A172 (cell line): ENCODE measurements around the gene DENND4B. TPM values are rescaled to one million over a fixed set of nuclear protein-coding genes. Genes with fewer than 3 reads are reported as not detected.
"Not testable (repeated sequence)": the region's sequence is repeated elsewhere in the genome, so short reads cannot be mapped to it uniquely, and the experiment has no call there.

ENCODE experiments used
- DNase-seq: peaks from one replicate; pipeline ENCODE4 v3.0.0-alpha.2; 2015; ENCODE audit warnings: low spot score
- total RNA-seq: library from RNA; depleted of rRNA; stranded (reverse); fragments of >200 nt; shearing (Covaris generic); gene quantifications from 2 replicates; pipeline ENCODE4 v1.2.3, GENCODE V29; 2014

DENND4B gene
- total RNA-seq, 1 experiment from 2014 or later = 11.2 TPM

DNA sequence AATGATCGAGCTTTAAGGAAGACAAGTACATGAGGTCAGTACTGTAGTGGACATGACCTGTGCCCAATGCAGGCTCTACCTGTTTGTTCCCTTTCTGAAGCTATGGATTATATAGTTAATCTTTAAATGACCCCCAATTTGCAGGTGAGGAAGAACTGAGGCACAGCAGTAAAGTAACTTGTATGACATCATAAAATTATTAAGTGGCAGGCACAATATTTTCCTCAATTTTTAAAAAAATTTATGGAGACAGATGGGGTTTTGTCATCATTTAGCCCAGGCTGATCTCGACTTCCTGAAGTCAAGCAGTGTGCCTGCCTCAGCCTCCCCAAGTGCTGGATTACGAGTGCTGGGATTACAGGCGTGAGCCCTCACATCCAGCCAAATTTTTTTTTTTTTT, 20.1 kb downstream of the DENND4B start:
- DNase-seq = no peak

DNA sequence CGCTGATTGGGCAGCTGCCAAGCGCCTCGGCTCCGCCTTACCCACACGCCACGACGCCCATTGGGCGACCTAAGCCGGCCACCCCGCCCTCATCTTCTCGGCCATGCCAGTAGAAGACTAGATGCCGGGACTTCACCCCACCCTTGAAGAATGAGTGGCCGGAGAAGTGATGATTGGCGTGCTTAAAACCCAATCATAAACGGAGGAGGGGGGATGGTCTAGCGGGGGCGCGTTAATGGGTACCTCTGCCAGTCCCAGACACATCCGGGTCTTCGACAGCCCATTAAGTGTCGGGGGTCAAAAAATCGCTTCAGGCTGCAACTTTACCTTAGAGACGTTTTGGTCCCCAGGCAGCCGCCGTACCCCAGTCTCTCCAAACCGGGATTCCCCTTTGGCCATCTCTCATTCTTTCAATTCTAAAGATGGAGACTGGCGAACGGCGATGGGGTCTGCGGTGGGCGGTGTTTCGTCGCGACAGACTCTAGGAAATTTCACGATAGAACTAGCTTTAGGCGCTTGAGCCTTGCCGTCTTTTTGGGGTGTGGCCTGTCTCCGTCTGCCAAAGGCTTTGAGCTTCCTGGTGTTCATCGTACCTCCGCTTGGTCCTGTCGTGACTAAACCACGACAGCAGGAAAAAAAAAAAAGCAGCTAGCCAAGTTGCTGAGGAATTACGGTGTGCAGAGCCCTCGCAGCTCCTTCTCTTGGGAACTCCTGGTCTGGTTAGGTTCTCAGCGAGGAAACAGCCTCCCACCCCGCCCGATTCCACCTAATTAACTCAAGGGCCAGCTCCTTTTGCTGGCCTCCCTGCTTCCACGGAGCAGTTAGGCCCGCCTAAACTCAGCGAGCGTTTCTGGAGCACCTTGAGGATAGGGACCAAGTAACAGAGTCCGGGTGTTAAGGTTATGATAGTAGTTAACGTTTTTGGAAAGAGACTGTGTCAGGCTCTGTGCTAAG, 23.3 kb downstream of the DENND4B start, which contains the start of gene GATAD2B:
Gene GATAD2B, minus strand, starts transcription at position 1 of the 954 bp plus-strand sequence. CDS start 94,625 bp downstream, outside the sequence.
- peak; percentile 100 for DNase-seq

DNA sequence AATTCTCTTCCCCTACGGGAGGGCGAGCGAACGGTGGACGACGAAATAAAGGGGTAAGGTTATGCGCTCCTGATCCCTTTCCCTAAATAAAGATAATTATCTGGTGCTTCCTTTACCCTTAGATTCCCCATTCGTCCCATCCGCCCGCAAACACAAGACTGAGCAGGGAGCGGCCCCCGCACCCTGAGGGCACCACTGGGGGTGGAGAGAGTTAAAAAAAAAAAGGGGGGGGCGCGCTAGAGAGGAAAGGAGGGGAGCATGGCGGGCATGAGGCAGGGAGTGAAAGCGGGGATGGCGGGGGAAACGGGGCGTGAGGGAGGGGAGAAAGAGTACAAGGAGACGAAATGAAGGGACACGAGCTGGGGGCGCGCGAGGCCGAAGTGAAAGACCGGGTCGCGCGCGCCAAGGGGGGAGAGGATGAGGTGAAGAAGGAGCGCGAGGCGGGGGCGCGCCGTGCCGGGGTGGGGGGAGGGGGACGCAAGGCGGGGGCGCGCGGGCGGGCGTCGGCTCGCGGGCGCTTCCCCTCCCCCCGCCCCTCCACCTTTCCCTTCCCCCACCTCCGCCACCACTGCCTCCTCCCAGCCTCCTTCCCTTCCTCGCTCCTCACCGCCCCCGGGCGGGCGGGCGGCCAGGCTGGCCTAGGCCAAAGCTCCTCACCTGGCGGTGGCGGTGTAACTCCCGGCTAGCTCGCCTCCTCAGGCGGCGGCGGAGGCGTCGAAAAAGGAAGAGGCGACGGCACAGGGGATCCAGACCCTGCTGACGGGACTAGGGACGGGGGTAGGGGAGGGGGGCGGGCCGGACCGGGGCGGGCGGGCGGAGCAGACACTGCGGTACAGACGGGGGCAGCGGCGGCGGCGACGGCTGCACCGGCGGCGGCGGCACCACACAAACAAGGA, 24.2 kb downstream of the DENND4B start:
- no peak for DNase-seq

DNA sequence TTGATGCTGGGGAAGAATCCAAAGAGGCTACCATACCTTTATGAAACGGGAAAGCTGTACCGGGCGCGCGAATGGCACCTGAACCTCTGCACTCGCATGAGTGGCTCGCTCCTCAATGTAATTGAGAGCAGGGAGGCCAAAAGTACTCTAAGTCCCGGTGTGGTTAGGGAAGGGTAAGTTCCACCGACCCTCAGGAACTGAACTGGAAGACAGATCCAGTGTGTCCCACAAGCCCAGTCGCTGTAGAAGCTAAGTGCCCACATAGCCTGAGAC, 24.8 kb downstream of the DENND4B start:
- DNase-seq = no peak

DNA sequence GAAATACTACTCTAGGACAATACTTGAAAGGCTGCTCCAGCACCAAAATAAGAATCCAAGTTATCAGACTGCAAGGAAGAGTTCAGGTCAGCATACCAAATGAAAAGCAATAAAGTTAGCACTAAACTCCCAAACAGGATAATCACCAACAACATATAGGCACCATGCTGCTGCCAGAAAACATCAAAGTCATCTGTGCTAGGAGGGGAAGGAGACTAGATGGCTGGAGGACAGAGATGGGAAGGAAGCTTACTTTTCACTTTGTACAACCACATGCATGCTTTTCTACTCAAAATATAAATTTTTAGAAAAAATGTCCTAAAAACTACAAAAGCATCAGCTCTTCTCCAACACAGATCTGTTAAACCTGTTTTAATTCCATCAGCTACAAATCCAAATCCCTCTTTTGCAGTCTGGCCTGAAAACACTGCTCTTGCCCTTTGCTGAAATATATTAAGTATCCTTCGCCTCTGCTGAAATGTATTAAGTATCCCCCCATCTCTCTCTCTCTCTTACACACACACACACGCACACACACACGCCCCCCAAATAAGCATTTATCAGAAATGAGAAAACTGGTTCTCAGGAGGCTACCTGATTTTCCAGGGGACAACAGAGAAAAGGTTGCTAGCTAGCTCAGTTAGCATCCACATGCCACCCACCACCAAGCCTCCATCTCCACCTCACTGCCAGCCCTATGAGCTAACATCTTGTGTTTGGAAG, 25.3 kb downstream of the DENND4B start:
- DNase-seq = no peak

DNA sequence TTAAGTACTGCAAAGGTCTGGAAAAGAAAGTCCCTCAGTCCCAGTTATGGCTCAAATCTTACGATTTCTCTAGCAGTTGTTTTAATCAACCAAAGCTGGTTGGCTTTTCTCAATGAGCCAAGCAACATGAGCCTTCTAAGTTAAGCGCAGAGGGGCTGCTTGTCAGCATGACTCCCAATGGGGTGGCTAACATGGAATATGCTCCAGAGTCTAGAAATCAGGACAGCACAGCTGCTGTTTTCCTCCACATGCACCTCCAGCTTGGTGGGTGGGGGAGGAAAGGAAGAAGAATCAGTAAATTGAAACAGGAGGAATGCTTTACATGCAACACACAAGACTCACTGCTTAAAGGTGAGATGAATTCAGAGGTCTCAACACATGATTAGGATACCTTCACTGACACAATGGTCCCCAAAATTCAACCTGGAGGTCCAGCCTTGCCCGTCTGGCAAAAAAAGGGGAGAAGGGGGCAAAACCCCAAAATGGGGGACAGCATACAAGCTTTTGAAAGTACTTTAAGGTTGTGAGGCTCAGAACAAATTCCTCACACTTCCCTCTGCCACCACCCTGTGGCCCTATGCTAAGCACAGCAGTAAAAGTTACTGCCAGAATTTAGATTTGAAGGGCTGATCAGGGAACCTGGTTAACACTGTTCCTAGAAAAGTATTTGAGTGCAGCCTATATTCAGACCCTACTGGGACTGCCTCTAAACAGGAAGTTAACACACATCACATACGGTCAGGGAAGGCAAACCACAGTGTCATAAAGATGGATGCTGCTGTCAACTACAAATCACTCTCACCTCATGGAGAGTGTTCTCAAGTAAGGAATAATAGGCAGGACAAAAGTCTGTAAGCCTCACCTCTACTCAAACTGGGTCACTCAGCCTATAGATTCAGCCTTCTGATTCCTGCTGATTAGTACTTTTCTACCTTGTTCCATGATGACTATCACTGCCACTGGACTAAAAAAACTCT, 26.4 kb downstream of the DENND4B start:
- peak; percentile 45 for DNase-seq

DNA sequence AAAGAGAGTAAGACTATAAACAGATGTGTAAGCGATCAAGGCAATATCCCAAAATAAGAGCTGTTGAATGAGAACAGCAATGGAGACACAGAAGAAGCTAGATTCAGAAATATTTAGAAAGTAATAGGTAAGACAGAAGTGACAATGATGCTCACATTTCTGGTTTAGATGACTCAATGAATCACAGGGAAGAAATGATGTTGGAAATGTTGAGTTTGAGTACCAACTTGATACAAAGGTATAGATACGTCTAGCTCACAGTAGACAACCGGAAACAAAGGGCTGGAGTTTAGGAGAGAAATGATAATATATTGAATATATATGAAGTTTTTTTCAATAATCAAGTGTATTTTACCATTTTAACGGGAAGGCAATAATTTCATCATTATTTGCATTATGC, 30.2 kb downstream of the DENND4B start:
- DNase-seq = no peak

DNA sequence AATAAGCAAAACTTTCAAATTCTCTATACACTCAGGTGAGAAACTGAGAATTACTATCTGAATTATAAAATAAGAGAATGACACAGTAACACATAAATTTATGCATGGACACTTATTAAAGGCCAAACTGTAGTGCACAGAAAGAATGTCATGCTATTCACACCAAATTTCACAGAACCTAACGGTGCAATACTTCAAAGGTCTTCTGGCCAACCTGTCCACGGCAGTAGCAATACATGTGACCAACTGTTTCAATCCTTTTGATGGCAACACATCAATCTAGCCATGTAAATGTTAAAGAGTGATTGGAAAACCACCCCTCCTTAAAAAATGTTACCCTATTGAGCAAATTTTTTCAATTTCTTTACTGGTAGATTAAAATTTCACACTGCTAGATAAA, 34.2 kb downstream of the DENND4B start:
- DNase-seq = no peak

DNA sequence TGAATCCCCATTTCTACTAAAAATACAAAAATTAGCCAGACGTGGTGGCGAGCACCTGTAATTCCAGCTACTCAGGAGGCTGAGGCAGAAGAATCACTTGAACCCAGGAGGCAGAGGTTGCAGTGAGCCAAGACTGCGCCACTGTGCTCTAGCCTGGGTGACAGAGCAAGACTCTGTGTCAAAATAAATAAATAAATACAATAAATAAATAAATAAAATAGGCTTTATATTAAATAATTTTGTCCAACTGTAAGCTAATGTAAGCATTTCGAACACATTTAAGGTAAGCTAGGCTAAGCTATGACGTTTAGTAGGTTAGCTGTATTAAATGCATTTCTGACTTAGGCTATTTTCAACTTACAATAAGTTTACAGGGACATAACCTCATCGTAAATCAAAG, 36.0 kb downstream of the DENND4B start:
- DNase-seq = not testable (repeated sequence)

DNA sequence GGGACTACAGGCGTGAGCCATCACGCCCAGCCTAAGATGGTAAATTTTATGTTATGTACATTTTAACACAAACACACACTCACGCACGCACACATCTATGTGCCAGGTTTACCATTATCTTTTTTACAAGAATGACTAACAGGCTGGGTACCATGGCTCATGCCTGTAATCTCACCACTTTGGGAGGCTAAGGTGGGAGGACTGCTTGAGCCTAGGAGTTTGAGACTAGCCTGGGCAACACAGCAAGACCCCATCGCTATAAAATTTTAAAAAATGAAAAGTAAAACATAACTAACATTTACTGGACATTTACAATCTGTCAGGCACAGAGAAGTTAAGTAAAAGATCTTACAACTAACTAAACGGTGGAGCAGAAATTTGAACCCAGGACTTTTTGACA, 38.4 kb downstream of the DENND4B start:
- no peak for DNase-seq

DNA sequence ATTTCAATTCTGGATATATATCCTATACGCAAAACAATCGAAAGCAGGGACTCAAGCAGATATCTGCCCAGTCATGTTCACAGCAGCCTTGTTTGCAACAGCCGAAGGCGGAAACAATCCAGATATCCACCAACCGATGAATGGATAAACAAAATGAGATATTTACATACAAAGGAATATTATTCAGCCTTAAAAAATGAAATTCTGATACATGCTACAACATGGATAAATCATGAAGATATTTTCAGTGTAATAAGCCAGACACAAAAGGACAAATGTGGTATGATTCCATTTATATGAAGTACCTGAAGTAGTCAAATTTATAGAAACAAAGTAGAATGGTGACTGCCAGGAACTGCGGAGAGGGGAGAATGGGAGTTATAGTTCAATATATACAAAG, 39.4 kb downstream of the DENND4B start:
- no peak for DNase-seq

DNA sequence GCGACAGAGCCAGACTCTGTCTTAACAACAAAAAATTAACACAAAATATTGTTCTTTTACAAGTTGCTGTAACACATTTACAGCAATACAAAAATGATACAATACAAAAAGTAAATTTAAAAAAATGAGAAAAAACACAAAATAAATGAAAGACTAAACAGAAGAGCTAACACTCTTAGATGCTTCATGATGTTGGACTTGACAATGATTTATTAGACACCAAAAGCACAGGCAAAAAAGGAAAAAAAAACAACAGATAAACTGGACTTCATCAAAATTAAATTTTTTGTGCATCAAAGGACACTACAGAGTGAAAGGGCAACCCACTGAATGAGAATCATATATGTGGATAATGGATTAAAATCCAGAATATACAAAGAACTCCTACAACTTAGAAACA, 40.1 kb downstream of the DENND4B start:
- no peak for DNase-seq

DNA sequence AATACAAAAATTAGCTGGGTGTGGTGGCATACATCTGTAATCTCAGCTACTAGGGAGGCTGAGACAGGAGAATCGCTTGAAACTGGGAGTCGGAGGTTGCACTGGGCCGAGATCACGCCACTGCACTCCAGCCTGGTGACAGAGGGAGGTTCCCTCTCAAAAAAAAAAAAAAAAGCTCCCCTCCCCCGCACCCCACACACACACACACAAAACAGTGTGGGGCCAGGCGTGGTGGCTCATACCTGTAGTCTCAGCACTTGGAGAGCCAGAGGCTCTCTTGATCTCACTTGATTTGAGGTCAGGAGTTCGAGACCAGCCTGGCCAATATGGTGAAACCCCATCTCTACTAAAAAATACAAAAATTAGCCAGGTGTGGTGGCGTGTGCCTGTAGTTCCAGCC, 40.6 kb downstream of the DENND4B start:
- not testable (repeated sequence) for DNase-seq

DNA sequence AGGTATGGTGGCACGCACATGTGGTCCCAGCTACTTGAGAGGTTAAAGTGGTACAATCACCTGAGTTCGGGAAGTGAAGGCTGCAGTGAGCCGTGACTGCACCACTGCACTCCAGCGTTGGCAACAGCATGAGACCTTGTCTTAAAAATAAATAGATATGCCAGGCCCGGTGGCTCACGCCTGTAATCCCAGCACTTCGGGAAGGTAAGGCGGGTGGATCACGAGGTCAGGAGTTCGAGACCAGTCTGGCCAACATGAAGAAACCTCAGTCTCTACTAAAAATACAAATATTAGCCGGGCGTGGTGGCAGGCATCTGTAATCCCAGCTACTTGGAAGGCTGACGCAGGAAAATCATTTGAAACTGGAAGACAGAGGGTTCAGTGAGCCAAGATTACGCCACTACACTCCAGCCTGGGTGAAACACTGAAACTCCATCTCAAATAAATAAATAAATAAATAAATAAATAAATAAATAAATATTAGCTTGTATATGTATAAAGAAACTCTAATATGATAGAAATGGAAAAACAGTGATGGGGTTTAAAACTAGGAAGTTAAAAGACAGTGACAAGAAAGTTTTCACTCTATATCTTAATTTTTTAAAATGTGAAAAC, 42.6 kb downstream of the DENND4B start:
- no peak for DNase-seq

DNA sequence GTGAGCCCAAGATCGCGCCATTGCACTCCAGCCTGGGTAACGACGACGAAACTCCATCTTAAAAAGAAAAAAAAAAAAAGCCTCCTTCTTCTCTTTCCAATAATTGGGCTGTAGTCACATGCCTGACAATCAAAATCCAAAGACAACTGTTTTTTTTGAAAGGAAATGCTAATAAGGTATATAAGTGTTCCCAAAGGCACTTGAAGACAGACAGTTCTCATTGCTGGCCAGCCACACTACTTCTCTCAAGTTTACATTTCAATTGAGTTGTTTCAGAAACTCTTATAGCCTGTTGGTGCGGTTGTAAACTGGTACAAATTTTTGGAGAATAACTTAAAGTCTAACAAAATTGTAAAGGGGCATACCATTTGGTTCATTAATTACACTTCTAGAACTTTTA, 47.0 kb downstream of the DENND4B start:
- no peak for DNase-seq

DNA sequence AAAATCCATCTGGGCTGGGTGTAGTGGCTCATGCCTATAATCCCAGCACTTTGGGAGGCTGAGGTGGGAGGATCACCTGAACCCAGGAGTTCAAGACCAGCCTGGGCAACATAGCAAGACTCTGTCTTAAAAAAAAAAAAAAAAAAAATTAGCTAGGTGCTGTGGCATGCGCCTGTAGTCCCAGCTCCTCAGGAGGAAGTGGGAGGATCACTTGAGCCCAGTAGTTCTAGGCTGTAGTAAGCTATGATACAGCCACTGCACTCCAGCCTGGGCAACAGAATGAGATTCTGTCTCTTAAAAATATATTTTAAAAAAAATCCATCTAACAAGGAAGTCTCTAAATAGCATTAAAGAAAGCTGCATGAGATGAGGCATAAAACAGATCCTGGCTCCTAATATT, 50.7 kb downstream of the DENND4B start:
- DNase-seq = not testable (repeated sequence)

DNA sequence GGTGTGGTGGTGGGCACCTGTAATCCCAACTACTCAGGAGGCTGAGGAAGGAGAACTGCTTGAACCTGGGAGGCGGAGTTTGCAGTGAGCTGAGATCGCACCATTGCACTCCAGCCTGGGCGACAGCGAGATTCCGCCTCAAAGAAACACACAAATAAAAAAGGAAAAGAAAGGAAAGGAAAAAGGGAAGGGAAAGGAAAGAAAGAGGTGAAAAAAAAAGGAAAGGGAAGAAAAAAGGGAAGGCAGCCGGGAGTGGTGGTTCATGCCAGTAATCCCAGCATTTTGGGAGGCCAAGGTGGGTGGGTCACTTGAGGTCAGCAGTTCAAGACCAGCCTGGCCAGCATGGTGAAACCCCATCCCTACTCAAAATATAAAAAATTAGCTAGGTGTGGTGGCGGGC, 55.5 kb downstream of the DENND4B start:
- not testable (repeated sequence) for DNase-seq

DNA sequence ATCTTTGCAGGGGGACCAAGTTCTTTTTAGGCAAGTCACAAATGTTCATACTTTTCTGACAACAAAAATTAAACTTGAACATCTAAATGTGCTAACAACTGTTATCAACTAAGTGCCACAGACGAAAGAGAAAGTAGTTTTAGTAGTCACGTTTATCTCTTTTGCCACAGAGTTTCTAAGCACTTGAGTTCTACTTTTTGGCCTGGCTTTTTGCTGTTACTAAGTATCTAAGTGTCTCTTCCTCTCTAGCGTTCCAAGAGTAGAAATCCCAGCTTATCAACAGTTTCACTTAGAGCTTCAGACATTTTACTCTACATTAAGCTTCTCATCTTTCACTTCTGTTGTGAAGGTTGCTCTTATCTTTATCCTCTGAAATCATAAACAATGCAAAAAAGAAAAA, 58.0 kb downstream of the DENND4B start:
- DNase-seq = no peak

DNA sequence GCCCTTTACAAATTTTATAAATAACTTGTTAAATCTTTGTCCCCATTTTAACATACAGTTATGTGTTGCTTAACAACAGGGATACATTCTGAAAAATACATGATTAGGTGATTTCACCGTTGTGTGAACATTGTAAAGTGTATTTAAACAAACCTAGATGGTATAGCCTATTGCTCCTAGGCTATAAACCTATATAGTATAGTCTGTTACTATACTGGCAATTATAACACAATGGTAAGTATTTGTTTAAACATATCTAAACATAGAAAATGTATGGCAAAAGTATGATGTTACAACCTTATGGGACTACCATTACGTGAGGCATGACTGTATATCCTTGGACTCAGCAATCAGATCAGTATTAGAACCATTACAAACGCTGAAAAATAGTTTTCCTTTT, 60.4 kb downstream of the DENND4B start:
- no peak for DNase-seq

DNA sequence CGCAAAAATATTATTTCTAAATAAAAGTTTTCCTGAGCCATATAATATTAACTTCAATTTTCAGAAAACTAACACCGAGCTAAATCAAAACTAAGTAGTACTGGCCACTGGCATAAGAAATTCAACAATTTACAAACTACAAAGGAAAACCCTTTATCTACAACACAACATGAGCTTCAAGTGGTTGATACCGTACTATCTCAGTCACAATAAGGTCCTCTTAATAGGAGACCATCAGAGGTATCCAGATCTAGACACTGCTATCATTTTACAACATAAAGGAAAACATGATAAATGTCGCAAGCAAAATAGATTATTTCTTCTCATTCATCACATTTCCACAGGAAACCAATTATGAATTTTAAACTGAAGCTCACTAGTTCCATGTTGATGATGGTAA, 63.3 kb downstream of the DENND4B start:
- no peak for DNase-seq
